GM12801 (cell line): ENCODE results near the gene EGLN3.

Experiments used
- CTCF ChIP-seq: IDR thresholded peaks from one replicate; pipeline ENCODE4 v1.5.1; 2011; ENCODE audit warnings: control low read depth; ENCODE audit not compliant: insufficient read length; ENCODE audit errors: extremely low read depth

Gene EGLN3

GRCh38 chr14:33904609-33905008, 46.3 kb downstream of the EGLN3 start:
- TF ChIP-seq CTCF = no peak

- no peak for TF ChIP-seq CTCF
Observed at GRCh38 chr14:33903369-33903768, 47.5 kb downstream of the EGLN3 start.

GRCh38 chr14:33902363-33902762, 48.5 kb downstream of the EGLN3 start:
- no peak for TF ChIP-seq CTCF

GRCh38 chr14:33901426-33902155, 49.3 kb downstream of the EGLN3 start:
- TF ChIP-seq CTCF = no peak

GRCh38 chr14:33900706-33901105, 50.2 kb downstream of the EGLN3 start:
- TF ChIP-seq CTCF = no peak

GRCh38 chr14:33899723-33900341, 51.0 kb downstream of the EGLN3 start:
- TF ChIP-seq CTCF = no peak

- TF ChIP-seq CTCF = no peak
Observed at GRCh38 chr14:33897878-33898535, 52.9 kb downstream of the EGLN3 start.
